Fibroblast of villous mesenchyme (primary cell): Measurements from ENCODE around the gene KCNH1. TPM values are rescaled to one million over a fixed set of nuclear protein-coding genes. Genes with fewer than 3 reads are reported as not detected.

ENCODE experiments used
- DNase-seq: peaks from one replicate; pipeline ENCODE4 v3.0.0-alpha.2; 2010; ENCODE audit warnings: low read depth
- H3K4me3 ChIP-seq: 2 replicates; pipeline ENCODE4 v1.5.1; 2011; ENCODE audit warnings: low read depth, mild to moderate bottlenecking, low read length
- CTCF ChIP-seq: IDR thresholded peaks from 2 replicates; pipeline ENCODE4 v1.5.1; 2012; ENCODE audit warnings: low read depth, mild to moderate bottlenecking, low read length; ENCODE audit not compliant: insufficient read depth
- total RNA-seq: library from RNA; depleted of rRNA; stranded (reverse); fragments of >200 nt; gene quantifications from 2 replicates; pipeline ENCODE4 v1.2.3, GENCODE V29; 2012

KCNH1 gene
- total RNA-seq, 1 donor = 11.2 TPM

DNA sequence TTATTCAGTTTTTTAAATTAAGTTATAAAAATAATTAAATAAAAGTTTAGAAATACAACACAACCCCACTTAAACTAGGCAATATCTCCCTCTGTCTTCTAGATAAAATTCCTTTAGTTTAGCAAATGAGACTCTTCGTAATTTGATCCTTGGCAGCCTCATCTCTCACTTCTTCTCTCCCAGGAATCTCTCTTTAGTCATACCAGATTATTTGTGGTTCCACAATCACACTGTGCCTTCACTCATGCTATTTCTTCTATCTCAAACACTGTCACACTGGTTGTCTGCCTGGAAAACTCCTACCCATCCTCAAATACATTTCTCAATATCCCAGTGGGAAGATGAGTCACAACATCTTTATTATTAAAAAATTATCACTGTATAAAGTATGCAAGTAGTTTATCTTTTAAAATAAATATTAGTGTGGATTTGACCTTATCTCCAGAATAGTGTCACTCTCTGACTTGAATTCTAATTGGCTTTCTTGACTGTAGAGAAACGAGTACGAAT is 195.5 kb downstream of the KCNH1 start:
- DNase-seq = no peak
- H3K4me3 ChIP-seq = no peak overlapping the region
- TF ChIP-seq CTCF = no peak

- no peak for DNase-seq
- no peak for TF ChIP-seq CTCF
- no peak overlapping the region for H3K4me3 ChIP-seq
Measured at GRCh38 chr1:210937846-210938245, 196.1 kb downstream of the KCNH1 start.

- no peak for TF ChIP-seq CTCF
- DNase-seq = no peak
- no peak overlapping the region for H3K4me3 ChIP-seq
Measured at GRCh38 chr1:210935905-210936304, 198.0 kb downstream of the KCNH1 start.

DNA sequence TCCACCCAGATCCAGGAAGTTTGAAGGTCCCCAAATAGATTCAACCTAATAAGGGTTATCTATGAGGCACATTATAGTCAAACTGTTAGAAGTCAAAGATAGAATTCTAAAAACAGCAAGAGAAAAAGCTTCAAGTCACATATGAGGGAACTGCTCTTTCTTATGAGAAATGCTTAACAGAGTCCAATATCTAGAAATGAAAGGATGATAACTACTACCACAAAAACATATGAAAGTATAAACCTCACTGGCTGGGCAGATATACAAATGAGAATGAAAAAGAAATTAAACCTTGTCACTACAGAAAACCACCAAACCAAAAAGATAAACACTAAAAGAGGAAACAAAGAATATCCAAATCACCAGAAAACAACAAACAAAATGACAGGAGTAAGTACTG is 201.8 kb downstream of the KCNH1 start:
- no peak for DNase-seq
- H3K4me3 ChIP-seq = no peak overlapping the region
- no peak for TF ChIP-seq CTCF

DNA sequence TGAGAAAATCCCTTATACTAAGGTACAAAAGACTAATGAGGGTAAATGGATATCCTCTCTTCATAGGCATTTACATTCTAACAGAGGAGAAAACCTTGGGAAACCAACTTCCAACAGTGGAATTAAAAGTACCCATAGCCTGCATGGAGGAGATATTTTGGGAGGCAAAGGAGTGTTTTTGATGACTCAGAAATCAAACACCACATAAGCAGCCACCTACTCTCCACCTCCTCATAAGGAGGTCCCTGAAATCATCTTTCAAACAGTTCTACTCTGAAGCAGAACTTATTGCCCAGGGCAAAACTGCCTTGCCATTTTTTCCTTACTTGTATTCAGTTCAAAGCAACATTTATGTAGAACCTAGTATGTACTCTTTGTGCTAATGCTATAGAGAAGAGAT is 211.3 kb downstream of the KCNH1 start:
- DNase-seq = no peak
- TF ChIP-seq CTCF = no peak
- no peak overlapping the region for H3K4me3 ChIP-seq

GRCh38 chr1:210920716-210921694 is 212.9 kb downstream of the KCNH1 start:
- H3K4me3 ChIP-seq = no peak overlapping the region
- no peak for TF ChIP-seq CTCF
- DNase-seq = no peak
